Vagina (tissue), 2 donors: ENCODE measurements around the gene TRIM31.
A peak's percentile ranks its signal among the peaks of the same experiment; 100 is the strongest.

Experiments
- POLR2A ChIP-seq, 2 donors: fragments of 450-650 bp; IDR thresholded peaks; one replicate each; pipeline ENCODE4 v1.6.1; 2017; ENCODE audit warnings: antibody characterized with exemption in 2 of 2, mild to moderate bottlenecking in 2 of 2, moderate library complexity in 2 of 2
- TF ChIP-seq, protein P1 (sequence below), 3 experiments: fragments of 450-650 bp in 2 of 3; fragments of 200-600 bp in 1 of 3; sonication (generic) in 1 of 3; IDR thresholded peaks; one replicate each; pipeline ENCODE4 v1.5.1; 2017 to 2019; ENCODE audit warnings: antibody characterized with exemption in 3 of 3, mild to moderate bottlenecking in 2 of 3, moderate library complexity in 2 of 3

DNA sequence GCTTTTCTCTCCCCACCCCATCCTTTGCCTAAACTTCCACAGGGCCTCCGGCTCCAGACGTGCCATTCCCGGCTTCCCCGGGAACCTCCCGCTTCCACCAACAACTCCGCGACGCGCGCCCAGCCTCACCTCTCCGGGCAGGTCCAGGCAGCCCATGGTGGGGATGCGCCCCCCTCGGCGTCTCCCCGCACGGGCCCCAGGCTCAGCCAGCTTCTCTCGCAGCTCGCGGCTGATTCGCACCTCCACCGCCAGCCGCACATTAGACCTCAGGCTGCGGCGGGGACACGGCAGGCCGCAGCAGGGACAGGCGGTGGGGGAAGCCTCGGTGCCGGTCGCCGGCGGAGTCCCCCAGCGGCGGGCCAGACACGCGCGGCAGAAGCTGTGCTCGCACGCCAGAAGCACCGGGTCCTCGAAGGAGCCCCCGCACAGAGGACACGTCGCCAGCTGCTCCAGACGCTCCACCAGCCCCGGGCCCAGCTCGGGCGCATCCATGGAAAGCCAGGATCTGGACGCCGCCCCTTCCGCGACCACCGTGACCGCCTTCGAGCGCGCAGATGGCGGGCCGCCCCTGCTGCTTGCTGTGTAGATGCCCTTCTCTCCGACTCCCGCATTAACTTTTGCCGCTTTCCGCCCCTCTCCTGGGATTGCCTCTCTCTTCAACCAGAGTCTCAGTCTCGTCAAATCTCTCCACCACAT, 37.6 kb downstream of the TRIM31 start, which contains the start of gene RNF39:
- TF ChIP-seq, protein P1, sequence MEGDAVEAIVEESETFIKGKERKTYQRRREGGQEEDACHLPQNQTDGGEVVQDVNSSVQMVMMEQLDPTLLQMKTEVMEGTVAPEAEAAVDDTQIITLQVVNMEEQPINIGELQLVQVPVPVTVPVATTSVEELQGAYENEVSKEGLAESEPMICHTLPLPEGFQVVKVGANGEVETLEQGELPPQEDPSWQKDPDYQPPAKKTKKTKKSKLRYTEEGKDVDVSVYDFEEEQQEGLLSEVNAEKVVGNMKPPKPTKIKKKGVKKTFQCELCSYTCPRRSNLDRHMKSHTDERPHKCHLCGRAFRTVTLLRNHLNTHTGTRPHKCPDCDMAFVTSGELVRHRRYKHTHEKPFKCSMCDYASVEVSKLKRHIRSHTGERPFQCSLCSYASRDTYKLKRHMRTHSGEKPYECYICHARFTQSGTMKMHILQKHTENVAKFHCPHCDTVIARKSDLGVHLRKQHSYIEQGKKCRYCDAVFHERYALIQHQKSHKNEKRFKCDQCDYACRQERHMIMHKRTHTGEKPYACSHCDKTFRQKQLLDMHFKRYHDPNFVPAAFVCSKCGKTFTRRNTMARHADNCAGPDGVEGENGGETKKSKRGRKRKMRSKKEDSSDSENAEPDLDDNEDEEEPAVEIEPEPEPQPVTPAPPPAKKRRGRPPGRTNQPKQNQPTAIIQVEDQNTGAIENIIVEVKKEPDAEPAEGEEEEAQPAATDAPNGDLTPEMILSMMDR (IDR thresholded peaks at IDR 0.05) = no peak
- TF ChIP-seq POLR2A (IDR thresholded peaks at IDR 0.05) = peak in 1 of 2 donors; percentile 41
